ENCODE data around the gene IL1RAPL1. TPM values are rescaled to one million over a fixed set of nuclear protein-coding genes. Genes with fewer than 3 reads are reported as not detected.

Gene IL1RAPL1
- total RNA-seq, 1 donor from 2014 or later, result 0.16 TPM

- Histone ChIP-seq H4K20me1 (ENCODE audit: insufficient read depth, low read length) (no peaks in the 10 kb centered on the region), H3K4me3 (ENCODE audit: insufficient read depth, low read depth, low read length) (no peak overlapping the region), H2AFZ (ENCODE audit: low read depth, low read length) (no peak overlapping the region), H3K27ac (ENCODE audit: low read depth, low read length) (no peak overlapping the region), H3K79me2 (ENCODE audit: insufficient read depth, low read length) (no peaks in the 10 kb centered on the region), H3K9me3 (ENCODE audit: insufficient read depth, low read depth, low read length) (no peaks in the 10 kb centered on the region), H3K4me1 (ENCODE audit: insufficient read depth, low read length) (no peaks in the 10 kb centered on the region), H3K4me2 (ENCODE audit: low read length) (no peak overlapping the region), H3K36me3 (ENCODE audit: insufficient read depth, low read length) (no peaks in the 10 kb centered on the region), H3K9ac (ENCODE audit: low read length) (no peak overlapping the region), H3K27me3 (ENCODE audit: insufficient read depth, low read length) (no peaks in the 10 kb centered on the region)
- H3K4me3 Mint-ChIP-seq (ENCODE audit: unreplicated experiment), result no peak overlapping the region
- TF ChIP-seq EZH2 (IDR thresholded peaks at IDR 0.05; ENCODE audit: insufficient read depth, low read length), result no peak
- no peaks in the 10 kb centered on the region for H3K9me3 Mint-ChIP-seq (ENCODE audit: unreplicated experiment)
- no peak overlapping the region for H3K27ac Mint-ChIP-seq (ENCODE audit: unreplicated experiment)
- DNase-seq (ENCODE audit: low read depth) (no peak), FAIRE-seq (no peak)
- H3K4me1 Mint-ChIP-seq (ENCODE audit: low read depth, unreplicated experiment), result no peaks in the 10 kb centered on the region
- no peaks in the 10 kb centered on the region for H3K36me3 Mint-ChIP-seq (ENCODE audit: low read depth, unreplicated experiment)
- no peaks in the 10 kb centered on the region for H3K27me3 Mint-ChIP-seq (ENCODE audit: low read depth, unreplicated experiment)
Measured at GRCh38 chrX:29155286-29155685, 568.0 kb downstream of the IL1RAPL1 start.

GRCh38 chrX:29172880-29173279, 585.6 kb downstream of the IL1RAPL1 start:
- Histone ChIP-seq H3K9ac (ENCODE audit: low read length) (no peak overlapping the region), H3K4me2 (ENCODE audit: low read length) (no peak overlapping the region), H3K27me3 (ENCODE audit: insufficient read depth, low read length) (no peaks in the 10 kb centered on the region), H3K9me3 (ENCODE audit: insufficient read depth, low read depth, low read length) (no peaks in the 10 kb centered on the region), H3K27ac (ENCODE audit: low read depth, low read length) (peak overlapping the region; percentile 26), H3K4me3 (ENCODE audit: insufficient read depth, low read depth, low read length) (no peak overlapping the region), H4K20me1 (ENCODE audit: insufficient read depth, low read length) (no peaks in the 10 kb centered on the region), H3K36me3 (ENCODE audit: insufficient read depth, low read length) (no peaks in the 10 kb centered on the region), H3K4me1 (ENCODE audit: insufficient read depth, low read length) (no peaks in the 10 kb centered on the region), H2AFZ (ENCODE audit: low read depth, low read length) (no peak overlapping the region), H3K79me2 (ENCODE audit: insufficient read depth, low read length) (no peaks in the 10 kb centered on the region)
- Mint-ChIP-seq H3K9me3 (ENCODE audit: unreplicated experiment) (no peaks in the 10 kb centered on the region), H3K4me3 (ENCODE audit: unreplicated experiment) (no peak overlapping the region), H3K36me3 (ENCODE audit: low read depth, unreplicated experiment) (no peaks in the 10 kb centered on the region), H3K27me3 (ENCODE audit: low read depth, unreplicated experiment) (no peaks in the 10 kb centered on the region), H3K27ac (ENCODE audit: unreplicated experiment) (no peak overlapping the region), H3K4me1 (ENCODE audit: low read depth, unreplicated experiment) (no peaks in the 10 kb centered on the region)
- FAIRE-seq, result no peak
- no peak for TF ChIP-seq CTCF (IDR thresholded peaks at IDR 0.05; ENCODE audit: insufficient read depth, low read depth, low read length)
- TF ChIP-seq EZH2 (IDR thresholded peaks at IDR 0.05; ENCODE audit: insufficient read depth, low read length), result no peak
- peak; percentile 75 for DNase-seq (ENCODE audit: low read depth)

GRCh38 chrX:29187264-29187663, 600.0 kb downstream of the IL1RAPL1 start:
- DNase-seq (ENCODE audit: low read depth) (no peak), FAIRE-seq (peak; percentile 43)
- no peak overlapping the region for H3K4me3 Mint-ChIP-seq (ENCODE audit: unreplicated experiment)
- Histone ChIP-seq H3K27ac (ENCODE audit: low read depth, low read length) (no peak overlapping the region), H4K20me1 (ENCODE audit: insufficient read depth, low read length) (no peaks in the 10 kb centered on the region), H3K9ac (ENCODE audit: low read length) (no peak overlapping the region), H3K36me3 (ENCODE audit: insufficient read depth, low read length) (no peaks in the 10 kb centered on the region), H3K4me1 (ENCODE audit: insufficient read depth, low read length) (no peaks in the 10 kb centered on the region), H3K4me2 (ENCODE audit: low read length) (no peak overlapping the region), H3K9me3 (ENCODE audit: insufficient read depth, low read depth, low read length) (no peaks in the 10 kb centered on the region), H3K4me3 (ENCODE audit: insufficient read depth, low read depth, low read length) (no peak overlapping the region), H2AFZ (ENCODE audit: low read depth, low read length) (no peak overlapping the region), H3K27me3 (ENCODE audit: insufficient read depth, low read length) (no peaks in the 10 kb centered on the region), H3K79me2 (ENCODE audit: insufficient read depth, low read length) (no peaks in the 10 kb centered on the region)
- TF ChIP-seq CTCF (IDR thresholded peaks at IDR 0.05; ENCODE audit: insufficient read depth, low read depth, low read length), result no peak
- TF ChIP-seq EZH2 (IDR thresholded peaks at IDR 0.05; ENCODE audit: insufficient read depth, low read length), result no peak
- H3K36me3 Mint-ChIP-seq (ENCODE audit: low read depth, unreplicated experiment), result no peaks in the 10 kb centered on the region
- no peak overlapping the region for H3K27ac Mint-ChIP-seq (ENCODE audit: unreplicated experiment)
- H3K9me3 Mint-ChIP-seq (ENCODE audit: unreplicated experiment), result no peaks in the 10 kb centered on the region
- no peaks in the 10 kb centered on the region for H3K27me3 Mint-ChIP-seq (ENCODE audit: low read depth, unreplicated experiment)
- no peaks in the 10 kb centered on the region for H3K4me1 Mint-ChIP-seq (ENCODE audit: low read depth, unreplicated experiment)
